SK-N-SH (cell line): ENCODE results near the gene CCDC88C. TPM values are rescaled to one million over a fixed set of nuclear protein-coding genes. Genes with fewer than 3 reads are reported as not detected.

Experiments used
- CTCF ChIA-PET: fragments of 300-600, 350-600 bp; formaldehyde crosslinking; extraction: SDS; loops from one replicate; lab custom pipeline; 2021; lab: Yijun Ruan, JAX
- POLR2A ChIA-PET: fragments of 350-600 bp; sonication (Branson Sonifier 250); formaldehyde crosslinking; extraction: SDS; loops from one replicate; lab custom pipeline; 2020; ENCODE audit warnings: antibody characterized with exemption, inconsistent platforms; lab: Yijun Ruan, JAX
- DNase-seq: peaks from one replicate; pipeline ENCODE4 v3.0.0; 2012
- H2AFZ ChIP-seq: fragments of 200-600 bp; sonication (generic); 2 replicates; pipeline ENCODE4 v1.8.1; 2016; ENCODE audit warnings: antibody characterized with exemption, mild to moderate bottlenecking, low read depth
- H3F3A ChIP-seq: fragments of 200-600 bp; sonication (generic); replicated peaks from 2 replicates; pipeline ENCODE3; 2016; ENCODE audit warnings: antibody characterized with exemption, mild to moderate bottlenecking; ENCODE audit not compliant: insufficient read depth
- H3K27ac ChIP-seq, 2 experiments: fragments of 200-500 bp in 1 of 2; fragments of 200-600 bp in 1 of 2; sonication (Bioruptor generic) in 1 of 2; sonication (generic), shearing (Covaris generic) in 1 of 2; 2 replicates each; pipeline versions ENCODE4 v1.5.1 to v1.6.1; 2014 to 2016; ENCODE audit warnings: low read depth in 2 of 2, inconsistent platforms in 1 of 2, low read length in 1 of 2, mild to moderate bottlenecking in 1 of 2, mixed read lengths in 1 of 2
- H3K27me3 ChIP-seq: fragments of 200-600 bp; sonication (generic), shearing (Covaris generic); 2 replicates; pipeline ENCODE4 v1.6.1; 2016; ENCODE audit warnings: mixed run types; ENCODE audit not compliant: insufficient read depth
- H3K36me3 ChIP-seq, 2 experiments: fragments of 200-500 bp in 1 of 2; fragments of 200-600 bp in 1 of 2; sonication (Bioruptor generic) in 1 of 2; sonication (generic) in 1 of 2; replicated peaks in 1 of 2; 2 replicates each; pipeline versions ENCODE3 to v1.5.1; 2014 to 2016; ENCODE audit warnings: low read length in 1 of 2, mild to moderate bottlenecking in 1 of 2; ENCODE audit not compliant: insufficient read depth in 2 of 2, control insufficient read depth in 1 of 2
- H3K4me1 ChIP-seq, 2 experiments: fragments of 200-500 bp in 1 of 2; fragments of 200-600 bp in 1 of 2; sonication (Bioruptor generic) in 1 of 2; sonication (generic), shearing (Covaris generic) in 1 of 2; 2 replicates each; pipeline versions ENCODE4 v1.5.1 to v1.6.1; 2014 to 2016; ENCODE audit warnings: low read depth in 1 of 2, low read length in 1 of 2, mixed run types in 1 of 2; ENCODE audit not compliant: insufficient read depth in 2 of 2, control insufficient read depth in 1 of 2
- H3K4me2 ChIP-seq: fragments of 200-600 bp; sonication (generic), shearing (Covaris generic); 2 replicates; pipeline ENCODE4 v1.6.1; 2017; ENCODE audit warnings: mixed run types
- H3K4me3 ChIP-seq, 2 experiments: fragments of 200-500 bp in 1 of 2; fragments of 200-600 bp in 1 of 2; sonication (Bioruptor generic) in 1 of 2; sonication (generic), shearing (Covaris generic) in 1 of 2; 2 replicates each; pipeline versions ENCODE4 v1.5.1 to v1.8.1; 2014 to 2016; ENCODE audit warnings: low read depth in 2 of 2, inconsistent platforms in 1 of 2, low read length in 1 of 2, mild to moderate bottlenecking in 1 of 2, mixed read lengths in 1 of 2, moderate library complexity in 1 of 2
- H3K79me2 ChIP-seq: fragments of 200-600 bp; sonication (generic); 2 replicates; pipeline ENCODE4 v1.8.1; 2017; ENCODE audit warnings: mild to moderate bottlenecking; ENCODE audit not compliant: insufficient read depth
- H3K9ac ChIP-seq: fragments of 200-600 bp; sonication (generic); 2 replicates; pipeline ENCODE4 v1.6.1; 2017; ENCODE audit warnings: mixed run types
- H3K9me2 ChIP-seq: fragments of 200-600 bp; sonication (generic); 2 replicates; pipeline ENCODE4 v1.6.1; 2017; ENCODE audit warnings: mixed run types
- H3K9me3 ChIP-seq: fragments of 200-600 bp; sonication (generic); 2 replicates; pipeline ENCODE4 v1.6.1; 2017; ENCODE audit warnings: mixed run types, mild to moderate bottlenecking, moderate library complexity
- H4K20me1 ChIP-seq: fragments of 200-600 bp; sonication (generic); 2 replicates; pipeline ENCODE4 v1.6.1; 2017; ENCODE audit warnings: mild to moderate bottlenecking, mixed run types; ENCODE audit not compliant: insufficient read depth
- CHD2 ChIP-seq: fragments of 150-350 bp; IDR thresholded peaks from 2 replicates; pipeline ENCODE4 v1.6.1; 2018; ENCODE audit warnings: low read length; ENCODE audit not compliant: partially characterized antibody
- CTCF ChIP-seq: fragments of 200-600 bp; sonication (generic); IDR thresholded peaks from 2 replicates; pipeline ENCODE4 v1.6.1; 2017; ENCODE audit warnings: antibody characterized with exemption, mild to moderate bottlenecking, moderate library complexity
- ELF1 ChIP-seq: IDR thresholded peaks from 2 replicates; pipeline ENCODE4 v1.4.0; 2012
- FOSL2 ChIP-seq: IDR thresholded peaks from 2 replicates; pipeline ENCODE4 v1.4.0; 2012; ENCODE audit warnings: low read depth, mild to moderate bottlenecking, moderate library complexity, borderline replicate concordance
- FOXJ3 ChIP-seq: sonication (generic); formaldehyde crosslinking; IDR thresholded peaks from 2 replicates; pipeline ENCODE4 v1.5.1; 2020; ENCODE audit warnings: mild to moderate bottlenecking, missing genetic modification reagents
- FOXM1 ChIP-seq: IDR thresholded peaks from 2 replicates; pipeline ENCODE4 v1.4.0; 2012; ENCODE audit warnings: low read depth, mild to moderate bottlenecking
- GATA2 ChIP-seq: sonication (generic); formaldehyde crosslinking; IDR thresholded peaks from 2 replicates; pipeline ENCODE4 v1.5.0; 2020; ENCODE audit warnings: mild to moderate bottlenecking, missing genetic modification reagents
- IRF3 ChIP-seq: fragments of 150-350 bp; IDR thresholded peaks from 2 replicates; pipeline ENCODE4 v1.6.1; 2016; ENCODE audit warnings: mild to moderate bottlenecking, low read depth, low read length
- JUND ChIP-seq: IDR thresholded peaks from 2 replicates; pipeline ENCODE4 v1.4.0; 2012
- MXI1 ChIP-seq: IDR thresholded peaks from 2 replicates; pipeline ENCODE4 v1.6.1; 2012; ENCODE audit warnings: mild to moderate bottlenecking, low read depth, low read length, improper control_type of control experiment
- NRF1 ChIP-seq: IDR thresholded peaks from 2 replicates; pipeline ENCODE4 v1.6.1; 2012; ENCODE audit warnings: low read depth, mild to moderate bottlenecking, low read length
- PBX3 ChIP-seq: IDR thresholded peaks from 2 replicates; pipeline ENCODE4; 2012
- RFX5 ChIP-seq: IDR thresholded peaks from 2 replicates; pipeline ENCODE4 v1.6.1; 2012; ENCODE audit warnings: mild to moderate bottlenecking, improper control_type of control experiment, low read length
- SIN3A ChIP-seq: IDR thresholded peaks from 2 replicates; pipeline ENCODE4 v1.6.1; 2012; ENCODE audit warnings: low read depth, mild to moderate bottlenecking, low read length, moderate library complexity, borderline replicate concordance
- TAF1 ChIP-seq: IDR thresholded peaks from 2 replicates; pipeline ENCODE4 v1.6.1; 2012; ENCODE audit warnings: low read depth, mild to moderate bottlenecking, low read length, moderate library complexity, borderline replicate concordance
- TCF12 ChIP-seq: IDR thresholded peaks from 2 replicates; pipeline ENCODE4 v1.4.0; 2012
- TEAD4 ChIP-seq: IDR thresholded peaks from 2 replicates; pipeline ENCODE4 v1.4.0; 2012; ENCODE audit warnings: mild to moderate bottlenecking, borderline replicate concordance; ENCODE audit not compliant: insufficient read depth
- USF1 ChIP-seq: IDR thresholded peaks from 2 replicates; pipeline ENCODE4 v1.4.0; 2012; ENCODE audit warnings: low read depth, borderline replicate concordance
- USF2 ChIP-seq: fragments of 150-350 bp; IDR thresholded peaks from 2 replicates; pipeline ENCODE4 v1.6.1; 2017; ENCODE audit warnings: antibody characterized with exemption, low read length, low read depth, borderline replicate concordance
- ZBTB33 ChIP-seq: IDR thresholded peaks from 2 replicates; pipeline ENCODE4 v1.4.0; 2012; ENCODE audit warnings: low read depth, borderline replicate concordance
- WGBS: methylation state at CpG from one replicate; pipeline ENCODE4 v1.1.6; 2017; ENCODE audit warnings: low lambda C conversion rate; 5-methylcytosine and 5-hydroxymethylcytosine counted together
- polyA plus RNA-seq, 3 experiments: library from polyadenylated mRNA; depleted of rRNA; stranded (reverse); fragments of >200 nt; gene quantifications; 2 replicates each; pipeline ENCODE4 v1.2.3, GENCODE V29; 2012

CCDC88C gene
- polyA plus RNA-seq, 1 of the 3 experiments (the other 2 are of a cell fraction) = 0.39 TPM

GRCh38 chr14:91388551-91388975 lies 29.1 kb downstream of the CCDC88C start:
- H3K4me2 ChIP-seq = no peak overlapping the region
- 85% methylated on average over 12 of the region's 13 CpGs for WGBS
- no peaks in the 10 kb centered on the region for H3K9me2 ChIP-seq
- no peak overlapping the region for H3K27ac ChIP-seq
- H3K9ac ChIP-seq = no peak overlapping the region
- H3K4me3 ChIP-seq = no peak overlapping the region
- no peaks in the 10 kb centered on the region for H3K79me2 ChIP-seq
- no peak overlapping the region for H2AFZ ChIP-seq
- ChIA-PET CTCF (interaction anchor here (1.2 to 1.8 kb wide), 3 partner anchors 11 to 30 kb away, joined by 3 to 7 read pairs (median 3); no protein-coding TSS in a partner anchor), POLR2A (no interaction called here)
- TF ChIP-seq CTCF (no peak), ZBTB33 (no peak), CHD2 (no peak), TCF12 (no peak), FOSL2 (no peak), IRF3 (no peak), MXI1 (no peak), JUND (no peak), FOXJ3 (CRISPR knock-in tag) (no peak), RFX5 (no peak), USF2 (no peak), GATA2 (CRISPR knock-in tag) (no peak), NRF1 (no peak), USF1 (no peak), SIN3A (no peak), PBX3 (no peak), FOXM1 (no peak), TEAD4 (no peak), ELF1 (no peak), TAF1 (no peak)
- H3F3A ChIP-seq = no peaks in the 10 kb centered on the region
- H3K4me1 ChIP-seq = peaks cover 0 to 13% of the 10 kb centered on the region in 2 experiments; a peak in 1 of 4 replicates
- no peaks in the 10 kb centered on the region for H3K9me3 ChIP-seq
- H3K27me3 ChIP-seq = 0 out of 2 replicates have a peak, but pooled peaks cover 8% of the 10 kb centered on the region
- no peaks in the 10 kb centered on the region for H3K36me3 ChIP-seq
- no peaks in the 10 kb centered on the region for H4K20me1 ChIP-seq
- no peak for DNase-seq
